Adrenal gland (tissue), 12 donors: ENCODE measurements around the gene RPS5. TPM values are rescaled to one million over a fixed set of nuclear protein-coding genes. Genes with fewer than 3 reads are reported as not detected.
A peak's percentile ranks its signal among the peaks of the same experiment; 100 is the strongest.

Experiments
- DNase-seq, 7 donors: peaks; one replicate each; pipeline ENCODE4 v3.0.0-alpha.2; 2019 to 2020
- H3K27ac ChIP-seq, 5 donors: fragments of 200-600 bp; sonication (generic) in 4 of 5; 1 replicate in 3 of 5; 2 replicates in 2 of 5; pipeline versions ENCODE4 v1.5.1 to v1.8.0; 2016 to 2020; ENCODE audit warnings: mild to moderate bottlenecking in 1 of 5
- H3K27me3 ChIP-seq: fragments of 200-600 bp; 2 replicates; pipeline ENCODE4 v1.8.0; 2021
- H3K36me3 ChIP-seq, 2 donors: fragments of 200-600 bp; replicated peaks in 1 of 2; 1 replicate in 1 of 2; 2 replicates in 1 of 2; pipeline versions ENCODE4 v1.5.1 to v1.8.0; 2018 to 2022
- H3K4me1 ChIP-seq, 2 donors: fragments of 200-600 bp; replicated peaks in 1 of 2; 1 replicate in 1 of 2; 2 replicates in 1 of 2; pipeline versions ENCODE4 v1.5.1 to v1.8.0; 2018 to 2021
- H3K4me3 ChIP-seq, 4 donors: fragments of 200-600 bp; sonication (generic) in 3 of 4; one replicate each; pipeline ENCODE4 v1.5.1; 2016 to 2018
- H3K9me3 ChIP-seq, 3 donors: fragments of 200-600 bp; sonication (generic) in 1 of 3; replicated peaks in 1 of 3; 1 replicate in 2 of 3; 2 replicates in 1 of 3; pipeline versions ENCODE4 v1.5.1 to v1.8.0; 2016 to 2021
- CTCF ChIP-seq, 6 experiments: fragments of 450-650 bp in 4 of 6; fragments of 200-600 bp in 2 of 6; sonication (generic) in 1 of 6; IDR thresholded peaks; 1 replicate in 5 of 6; 2 replicates in 1 of 6; pipeline versions ENCODE4 v1.5.1 to v1.8.0; 2016 to 2021; ENCODE audit warnings: antibody characterized with exemption in 6 of 6, mild to moderate bottlenecking in 2 of 6, moderate library complexity in 1 of 6
- POLR2A ChIP-seq, 2 donors: fragments of 450-650 bp; IDR thresholded peaks; one replicate each; pipeline ENCODE4 v1.6.1; 2017; ENCODE audit warnings: antibody characterized with exemption in 2 of 2, mild to moderate bottlenecking in 2 of 2, moderate library complexity in 1 of 2
- WGBS, 4 donors: extraction: QIAGEN DNeasy Blood & Tissue Kit in 2 of 4; methylation state at CpG; one replicate each; pipeline versions ENCODE4 v1.1.5 to v1.1.7; 2013 to 2017; 5-methylcytosine and 5-hydroxymethylcytosine counted together
- intact Hi-C, 2 donors: fragments of 100-400 bp; cut with DNase I; formaldehyde crosslinking; loops; one replicate each; pipeline versions ENCODE4 v1.14.1 to v1.15.0; 2022 to 2023
- polyA plus RNA-seq, 3 donors: library from polyadenylated mRNA; stranded (reverse); fragments of 200-250 nt in 2 of 3; fragments of 350-450 nt in 1 of 3; fragmentation: Illumina TruSeq in 1 of 3; extraction: RNeasy Lipid Tissue Mini Kit (QIAGEN cat#74804) in 1 of 3; gene quantifications; one replicate each; pipeline ENCODE4 v1.2.3, GENCODE V29; 2013 to 2014
- total RNA-seq, 9 donors: library from RNA; depleted of rRNA in 4 of 9; stranded (reverse); fragments of >200 nt in 4 of 9; fragments of 120-200 nt in 1 of 9; fragmentation: NEBNext Ultra II Directional in 1 of 9; extraction: Animal tissue kit (Norgen Biotek cat#: 25700) in 1 of 9; gene quantifications; one replicate each; pipeline versions ENCODE4 v1.1.0 to v1.2.4, GENCODE V29; 2013 to 2023
- donor health status: healthy with polysubstance abuse.
- donor health status: Bipolar disorder and iron deficiency.
- donor health status: DM: yes; HTN: yes; CAD: no.
- donor health status: DM: no; HTN: no; CAD: no.
- donor health status: DM: no; HTN: no; CAD: no.
- donor health status: DM: yes; HTN: yes; CAD: no.

Gene RPS5
- total and polyA plus RNA-seq, 12 donors: 555 to 1,999 (median 1,094) TPM

GRCh38 chr19:58394821-58395219 is 7.8 kb downstream of the RPS5 start:
- WGBS, 4 donors: 62 to 93% (median 68%) methylated on average over 2 to 3 of the region's 3 CpGs
- Histone ChIP-seq H3K4me1 (peaks cover 0 to 4% of the 10 kb centered on the region in 2 donors), H3K9me3 (no peaks in the 10 kb centered on the region), H3K4me3 (no peak overlapping the region), H3K36me3 (peaks cover 0 to 47% of the 10 kb centered on the region in 2 donors), H3K27me3 (peaks cover 4% of the 10 kb centered on the region), H3K27ac (no peak overlapping the region)
- DNase-seq: no peak
- intact Hi-C loops: no loop called here
- no peak for TF ChIP-seq CTCF (IDR thresholded peaks at IDR 0.05)
- TF ChIP-seq POLR2A (IDR thresholded peaks at IDR 0.05): no peak

- 35 to 47% (median 42%) methylated on average over 12 to 21 of the region's 21 CpGs for WGBS, 4 donors
- no peak for DNase-seq
- H3K27ac ChIP-seq: no peak within 1 kb of the TSS
- no peak within 1 kb of the TSS for H3K4me3 ChIP-seq
- H3K4me1 ChIP-seq: peaks cover 1 to 7% of the 10 kb centered on the region in 2 donors
- H3K27me3 ChIP-seq: peaks cover 4% of the 10 kb centered on the region
- no peaks in the 10 kb centered on the region for H3K9me3 ChIP-seq
- intact Hi-C loops: no loop called here
- TF ChIP-seq CTCF (IDR thresholded peaks at IDR 0.05) (no peak), POLR2A (IDR thresholded peaks at IDR 0.05) (no peak)
- peaks cover 0 to 44% of the 10 kb centered on the region in 2 donors for H3K36me3 ChIP-seq
Measured at GRCh38 chr19:58395220-58395978, 8.3 kb downstream of the RPS5 start, which contains the start of gene RNF225. TSS of gene RNF225 (plus strand) at chr19:58395656. CDS start at chr19:58396090, 434 bp downstream.

- H3K36me3 ChIP-seq: peaks cover 0 to 37% of the 10 kb centered on the region in 2 donors
- H3K4me3 ChIP-seq: no peak overlapping the region
- intact Hi-C loops: no loop called here
- DNase-seq: peak in 1 of 7 donors; percentile 46
- H3K27me3 ChIP-seq: peaks cover 4% of the 10 kb centered on the region
- WGBS, 4 donors: 2 to 15% (median 7%) methylated on average over 8 to 75 of the region's 75 CpGs
- peaks cover 6 to 12% of the 10 kb centered on the region in 2 donors for H3K4me1 ChIP-seq
- no peak overlapping the region for H3K27ac ChIP-seq
- no peaks in the 10 kb centered on the region for H3K9me3 ChIP-seq
- no peak for TF ChIP-seq CTCF (IDR thresholded peaks at IDR 0.05)
- no peak for TF ChIP-seq POLR2A (IDR thresholded peaks at IDR 0.05)
Measured at GRCh38 chr19:58395979-58396627, 9.0 kb downstream of the RPS5 start.

GRCh38 chr19:58396691-58397532 is 9.8 kb downstream of the RPS5 start:
- TF ChIP-seq CTCF (IDR thresholded peaks at IDR 0.05) (no peak), POLR2A (IDR thresholded peaks at IDR 0.05) (no peak)
- Histone ChIP-seq H3K4me1 (peaks cover 9 to 15% of the 10 kb centered on the region in 2 donors), H3K27me3 (peaks cover 4% of the 10 kb centered on the region), H3K27ac (no peak overlapping the region), H3K9me3 (no peaks in the 10 kb centered on the region), H3K36me3 (peaks cover 0 to 29% of the 10 kb centered on the region in 2 donors), H3K4me3 (no peak overlapping the region)
- 24 to 61% (median 44%) methylated on average over 1 to 58 of the region's 58 CpGs for WGBS, 4 donors
- intact Hi-C loops: no loop called here
- DNase-seq: no peak
